Kidney capillary endothelial cell (primary cell): ENCODE measurements around the gene GFPT1.

Experiments
- DNase-seq: peaks from one replicate; pipeline ENCODE4 v3.0.0-alpha.2; 2018; ENCODE audit warnings: low spot score

The GFPT1 gene

DNA sequence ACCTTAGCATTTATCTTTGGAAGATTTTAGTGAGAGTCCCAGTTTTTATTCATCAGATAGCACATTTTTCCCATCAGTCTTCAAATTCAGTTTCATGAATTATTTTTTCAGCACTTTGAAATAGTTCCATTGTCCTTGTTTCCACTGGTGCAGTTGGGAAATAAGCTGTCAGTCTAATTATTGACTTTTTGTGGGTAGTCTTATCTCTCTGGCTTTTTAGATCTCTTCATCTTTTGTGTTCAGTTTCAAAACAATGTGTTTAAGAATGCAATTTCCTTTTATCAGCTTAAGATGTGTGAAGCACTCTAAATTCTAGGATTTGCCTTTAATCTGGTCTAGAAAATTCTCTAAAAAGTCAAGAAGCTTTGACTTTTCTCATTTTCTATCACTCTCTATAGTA is 70.5 kb downstream of the GFPT1 start:
- DNase-seq = no peak

- DNase-seq = no peak
These were observed 71.8 kb downstream of the GFPT1 start for GRCh38 chr2:69315160-69315761.

DNA sequence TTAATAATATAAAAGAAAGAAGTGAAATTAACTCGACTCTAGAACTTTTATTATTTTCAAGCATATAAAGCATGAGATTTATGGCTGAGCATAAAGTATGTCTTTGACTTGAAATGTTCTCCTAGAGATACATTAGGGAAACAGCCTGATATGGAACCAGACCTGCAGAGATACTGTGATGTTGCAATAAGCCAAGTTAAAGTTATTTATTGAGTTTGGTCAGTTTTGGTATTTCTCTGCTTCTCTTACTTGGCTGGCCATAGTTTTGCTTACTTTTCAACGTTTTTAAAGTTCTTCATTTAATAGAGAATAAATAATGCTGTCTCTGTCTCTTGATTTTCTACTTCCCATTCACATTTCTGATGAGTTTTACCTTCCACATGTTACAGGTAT is 76.0 kb downstream of the GFPT1 start:
- DNase-seq = no peak

DNA sequence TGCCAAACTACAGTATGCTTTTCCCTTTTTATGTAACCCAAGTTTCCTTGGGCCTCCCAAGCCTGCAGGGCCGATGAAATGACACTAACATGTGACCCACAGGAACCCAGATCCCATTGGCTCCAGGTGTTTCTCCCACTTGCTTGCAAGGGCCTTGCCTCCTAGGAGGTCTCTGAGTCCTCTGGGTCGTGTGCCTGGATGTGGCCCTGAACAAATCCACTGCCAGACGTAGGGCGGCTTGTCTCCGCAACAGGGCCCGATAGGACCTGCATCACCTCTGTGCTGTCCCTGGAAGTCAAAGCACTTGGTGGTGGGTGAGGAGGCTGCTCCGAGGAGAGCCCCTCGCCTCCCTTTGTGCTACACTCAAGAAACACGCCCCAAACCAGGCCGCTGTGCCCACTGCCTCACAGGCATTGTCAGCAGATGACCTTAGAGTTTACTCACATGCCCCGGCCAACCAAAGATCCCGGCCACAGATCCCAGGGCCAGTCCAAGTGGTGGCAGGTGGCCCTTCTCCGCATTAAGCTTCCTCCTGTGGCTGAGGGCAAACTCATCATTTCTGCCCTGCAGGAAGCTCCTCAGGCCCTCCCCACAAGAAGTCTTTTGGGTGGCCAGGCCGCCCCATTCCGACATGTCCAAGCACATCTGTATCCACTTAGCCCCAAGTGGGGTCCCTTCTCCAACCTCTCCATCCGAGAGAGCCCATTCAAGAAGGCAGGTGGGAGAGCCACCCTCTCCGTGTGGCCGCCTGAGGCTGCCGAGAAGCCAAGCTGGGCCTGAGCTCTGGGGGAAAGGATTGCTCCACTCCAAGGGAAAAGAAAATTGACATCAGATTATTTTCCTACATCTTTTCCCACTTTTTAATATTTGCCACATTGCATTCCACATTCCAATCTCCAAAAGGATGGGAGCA is 76.7 kb downstream of the GFPT1 start:
- no peak for DNase-seq

GRCh38 chr2:69309351-69310110 is 77.5 kb downstream of the GFPT1 start:
- DNase-seq = no peak

- DNase-seq = no peak
These were observed 78.7 kb downstream of the GFPT1 start for GRCh38 chr2:69308338-69308737.

GRCh38 chr2:69307579-69308064 is 79.4 kb downstream of the GFPT1 start:
- DNase-seq = no peak

DNA sequence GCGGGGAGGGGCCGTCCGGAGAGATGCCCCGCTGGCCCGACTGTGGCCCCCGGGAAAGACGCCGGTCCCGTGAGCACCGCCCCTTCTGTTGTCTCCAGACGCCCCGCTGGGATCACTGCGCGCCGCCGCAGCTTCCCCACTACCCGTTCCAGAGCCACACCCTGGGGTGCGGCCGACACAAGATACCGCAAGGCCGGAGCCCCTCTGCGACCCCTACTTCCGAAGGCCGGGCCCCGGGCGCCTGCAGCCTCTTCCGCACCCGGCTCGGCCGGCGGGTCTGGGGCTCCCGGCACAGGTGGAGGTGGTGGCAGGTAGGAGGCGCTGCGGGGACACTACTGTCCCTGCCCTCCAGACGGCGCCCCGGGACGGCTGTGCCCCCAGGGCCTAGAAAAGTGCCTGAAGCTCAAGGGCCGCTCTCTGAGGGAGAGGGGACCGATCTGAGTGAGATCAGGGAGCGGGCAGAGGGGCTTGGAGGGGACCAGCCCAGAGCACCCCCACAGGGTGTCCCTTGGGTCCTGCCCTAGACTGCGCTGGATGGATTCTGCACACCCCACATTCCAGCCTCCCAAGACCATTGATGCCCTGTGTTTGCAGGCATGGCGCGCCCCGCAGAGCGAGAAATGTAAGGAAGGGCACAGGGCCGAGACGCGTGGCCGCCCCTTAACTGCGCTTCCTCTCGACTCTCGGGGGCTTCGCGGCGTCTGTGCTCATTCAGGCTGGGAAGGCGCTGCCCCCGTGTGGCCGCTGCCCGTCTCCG is 80.0 kb downstream of the GFPT1 start:
- DNase-seq = peak; percentile 88

DNA sequence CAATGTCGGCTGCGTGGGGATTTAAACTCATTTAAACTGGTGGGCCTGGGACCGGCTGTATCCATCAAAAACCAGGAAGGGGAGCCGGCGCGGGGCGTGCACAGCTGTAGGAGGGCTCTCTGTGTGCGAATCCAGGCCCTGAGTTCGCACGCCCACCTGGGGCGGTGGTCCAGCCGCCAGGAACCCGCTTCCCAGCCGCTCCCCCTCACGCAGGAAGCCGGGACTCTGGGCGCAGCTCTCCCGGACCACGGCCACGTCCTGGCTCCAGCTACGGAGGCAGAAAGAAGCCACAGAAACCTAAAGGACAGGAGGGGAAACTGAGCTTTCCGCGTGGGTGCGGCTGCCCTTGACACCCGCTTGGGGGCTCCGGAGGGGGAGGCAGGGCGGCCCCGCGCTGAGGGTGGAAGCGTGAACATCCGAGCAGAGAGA is 80.6 kb downstream of the GFPT1 start:
- DNase-seq = peak; percentile 47

- DNase-seq = no peak
These were observed 81.2 kb downstream of the GFPT1 start for GRCh38 chr2:69305712-69306392.

DNA sequence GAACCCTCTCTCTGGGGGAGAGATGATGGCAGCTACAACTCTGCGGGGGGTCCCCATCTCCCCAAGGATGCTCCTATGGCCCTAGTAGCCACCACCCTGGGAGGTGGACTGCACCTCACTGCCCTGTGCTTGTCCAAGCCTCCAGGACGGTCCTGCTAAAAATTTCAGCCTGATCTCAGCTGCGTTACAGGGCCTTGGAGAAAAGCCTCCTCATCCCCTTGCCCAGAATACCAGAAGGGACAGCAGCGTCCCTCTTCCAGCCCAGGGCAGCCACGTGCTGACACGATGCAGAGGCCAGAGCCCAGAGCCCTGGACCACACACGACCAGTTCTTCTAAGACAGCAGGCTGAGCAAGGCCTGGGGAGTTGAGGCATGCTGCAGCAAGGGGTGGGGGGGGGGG is 81.9 kb downstream of the GFPT1 start:
- no peak for DNase-seq

- DNase-seq = no peak
These were observed 82.4 kb downstream of the GFPT1 start for GRCh38 chr2:69304656-69305055.

- no peak for DNase-seq
These were observed 86.4 kb downstream of the GFPT1 start for GRCh38 chr2:69300650-69301049.

- peak; percentile 98 for DNase-seq
These were observed 87.1 kb downstream of the GFPT1 start for GRCh38 chr2:69299772-69300516.

- peak; percentile 67 for DNase-seq
These were observed 88.2 kb downstream of the GFPT1 start for GRCh38 chr2:69298862-69299261.

GRCh38 chr2:69298261-69298660 is 88.8 kb downstream of the GFPT1 start:
- DNase-seq = peak; percentile 85

- DNase-seq = no peak
These were observed 89.8 kb downstream of the GFPT1 start for GRCh38 chr2:69297216-69297615.

- no peak for DNase-seq
These were observed 90.6 kb downstream of the GFPT1 start for GRCh38 chr2:69296421-69296820.

- DNase-seq = no peak
These were observed 94.8 kb downstream of the GFPT1 start for GRCh38 chr2:69292256-69292655.

- no peak for DNase-seq
These were observed 95.3 kb downstream of the GFPT1 start for GRCh38 chr2:69291721-69292120.
